Activated CD4-positive, alpha-beta T cell treated with anti-CD3 and anti-CD28 coated beads, Interleukin-2, amount 50 U/mL, for 4 hours (primary cell): ENCODE measurements around the gene CCDC194.
A peak's percentile ranks its signal among the peaks of the same experiment; 100 is the strongest.

Experiments used
- DNase-seq, 2 experiments: peaks; one replicate each; pipeline ENCODE4 v3.0.0-alpha.2; 2020

Gene CCDC194

DNA sequence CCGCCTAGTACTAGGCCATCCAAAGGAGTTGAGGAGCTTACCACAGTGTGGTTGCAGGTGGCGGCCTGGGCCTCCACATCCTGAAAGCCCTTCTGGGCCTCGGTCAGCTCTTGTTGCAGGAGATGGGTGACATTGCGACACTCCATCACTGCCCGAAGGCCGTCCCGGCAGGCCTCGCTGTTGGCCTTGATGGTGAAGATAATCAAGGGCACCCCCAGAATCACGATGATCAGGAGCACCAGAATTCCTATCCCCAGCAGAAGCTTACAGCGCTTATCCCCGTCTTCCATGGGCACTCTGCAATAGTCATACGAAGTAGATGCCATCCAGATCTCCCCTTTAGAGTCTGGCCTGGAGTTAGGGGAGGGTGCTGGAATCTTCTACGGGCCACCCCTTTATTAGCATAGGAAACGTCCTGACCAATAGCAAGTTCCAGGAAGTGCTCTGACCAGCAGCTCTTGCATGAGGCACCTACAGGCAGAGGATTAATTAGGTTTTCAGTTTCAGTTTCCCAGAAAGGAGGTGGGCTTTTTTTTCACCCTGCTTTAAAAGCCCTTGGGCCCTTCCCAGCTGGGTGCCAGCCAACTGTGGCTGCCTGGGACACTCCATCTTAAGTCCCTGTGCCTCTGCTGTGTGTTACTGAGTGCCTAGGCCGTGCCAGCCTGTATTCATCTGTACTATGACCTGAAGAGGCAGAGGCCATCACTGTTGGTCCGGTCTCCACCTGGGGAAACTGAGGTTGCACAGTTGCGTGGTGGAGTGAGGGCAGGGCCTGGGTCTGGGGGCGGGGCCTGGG, 11.5 kb upstream of the CCDC194 start, which contains the start of gene BST2:
BST2 (minus strand) TSS at position 381 of the 796 bp plus-strand sequence; CDS start at position 326, 55 bp downstream.
- DNase-seq, result peak; percentile 27 to 36

DNA sequence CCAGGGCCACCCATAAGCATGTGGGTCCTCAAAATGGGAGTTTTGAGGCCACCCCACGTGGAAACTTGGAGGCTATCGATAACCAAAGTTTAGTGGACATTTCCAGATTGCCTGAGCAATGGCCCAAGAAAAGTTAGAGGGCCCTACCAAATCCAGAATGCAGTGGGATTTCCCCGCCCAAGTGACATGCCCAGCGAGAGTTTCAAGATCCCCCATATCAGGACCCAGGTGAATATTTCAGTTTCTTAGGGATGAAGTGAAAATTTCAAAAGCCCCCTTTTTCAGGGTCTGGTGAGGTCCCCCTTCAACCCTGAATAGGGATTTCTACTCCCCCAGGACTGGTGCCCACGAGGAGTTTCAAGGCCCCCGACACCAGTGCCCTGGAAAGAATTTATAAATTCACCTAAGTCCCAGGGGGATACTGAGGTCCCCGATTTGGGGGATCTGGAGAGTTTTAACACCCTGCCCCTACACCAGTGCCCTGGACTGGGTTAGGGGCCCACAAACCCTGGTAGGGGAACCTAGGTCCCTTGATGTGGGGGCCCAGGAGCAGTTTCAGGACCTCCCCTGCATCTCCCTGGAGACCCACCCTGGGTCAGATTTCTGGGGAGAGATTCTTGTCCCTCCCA, 10.7 kb upstream of the CCDC194 start:
- DNase-seq, result no peak

DNA sequence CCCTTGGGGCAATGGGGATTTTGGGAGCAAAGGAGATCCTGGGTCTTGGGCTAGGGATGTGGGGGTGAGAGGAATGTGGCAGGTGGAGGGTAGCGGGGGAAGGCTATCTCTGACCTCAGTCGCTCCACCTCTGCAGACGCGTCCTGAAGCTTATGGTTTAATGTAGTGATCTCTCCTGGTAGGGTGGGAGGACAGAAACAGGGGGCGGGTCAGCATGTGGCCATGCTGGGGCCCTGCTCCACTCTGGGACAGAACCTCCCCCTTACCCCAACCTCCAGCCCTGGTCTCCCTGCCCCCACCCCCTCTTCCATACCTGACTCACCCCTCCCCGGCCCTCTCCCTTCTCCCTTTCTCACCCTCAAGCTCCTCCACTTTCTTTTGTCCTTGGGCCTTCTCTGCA, 10.0 kb upstream of the CCDC194 start:
- DNase-seq, result no peak

GRCh38 chr19:17402982-17403855, 9.2 kb upstream of the CCDC194 start:
- DNase-seq, result peak; percentile 38 to 41

DNA sequence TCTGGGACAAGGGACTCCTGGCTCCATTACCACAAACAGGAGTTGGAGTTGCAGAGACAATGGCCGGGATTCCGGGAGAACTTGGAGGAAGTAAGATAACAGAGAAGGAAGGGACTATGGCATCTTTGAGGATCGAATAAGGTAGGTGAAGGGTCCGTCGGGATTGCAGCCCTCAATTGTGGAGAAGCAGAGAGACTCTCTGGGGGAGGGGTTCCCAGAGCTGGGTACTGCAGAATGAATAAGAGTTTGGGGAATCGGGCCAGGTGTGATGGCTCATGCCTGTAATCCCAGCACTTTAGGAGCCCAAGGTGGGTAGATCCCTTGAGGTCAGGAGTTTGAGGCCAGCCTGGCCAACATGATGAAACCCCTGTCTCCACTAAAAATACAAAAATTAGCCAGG, 7.6 kb upstream of the CCDC194 start:
- no peak for DNase-seq

- DNase-seq, result no peak
Observed at GRCh38 chr19:17398902-17399527, 5.0 kb upstream of the CCDC194 start.

- DNase-seq, result peak; percentile 60 to 62
Observed at GRCh38 chr19:17394891-17395415, 957 bp upstream of the CCDC194 start.

DNA sequence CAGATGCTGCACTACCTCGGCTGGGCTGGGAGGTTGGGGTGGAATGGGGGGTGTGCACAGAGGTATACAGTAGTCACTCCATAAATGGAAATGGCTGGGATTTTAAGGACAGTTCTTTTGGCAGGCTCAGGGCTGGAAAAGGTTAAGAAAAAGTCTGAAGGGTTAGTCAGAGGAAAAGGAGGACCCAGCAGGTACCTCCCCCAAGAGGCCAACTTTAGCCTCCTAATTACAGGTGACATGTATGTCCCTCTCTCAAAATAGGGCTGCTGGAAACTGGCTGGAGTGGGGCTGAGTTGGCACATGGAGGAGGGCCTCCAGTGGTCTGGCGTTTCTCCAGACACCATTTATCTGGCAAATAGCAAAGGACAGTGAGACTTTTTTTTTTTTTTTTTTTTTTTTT, 994 bp downstream of the CCDC194 start:
- no peak for DNase-seq

DNA sequence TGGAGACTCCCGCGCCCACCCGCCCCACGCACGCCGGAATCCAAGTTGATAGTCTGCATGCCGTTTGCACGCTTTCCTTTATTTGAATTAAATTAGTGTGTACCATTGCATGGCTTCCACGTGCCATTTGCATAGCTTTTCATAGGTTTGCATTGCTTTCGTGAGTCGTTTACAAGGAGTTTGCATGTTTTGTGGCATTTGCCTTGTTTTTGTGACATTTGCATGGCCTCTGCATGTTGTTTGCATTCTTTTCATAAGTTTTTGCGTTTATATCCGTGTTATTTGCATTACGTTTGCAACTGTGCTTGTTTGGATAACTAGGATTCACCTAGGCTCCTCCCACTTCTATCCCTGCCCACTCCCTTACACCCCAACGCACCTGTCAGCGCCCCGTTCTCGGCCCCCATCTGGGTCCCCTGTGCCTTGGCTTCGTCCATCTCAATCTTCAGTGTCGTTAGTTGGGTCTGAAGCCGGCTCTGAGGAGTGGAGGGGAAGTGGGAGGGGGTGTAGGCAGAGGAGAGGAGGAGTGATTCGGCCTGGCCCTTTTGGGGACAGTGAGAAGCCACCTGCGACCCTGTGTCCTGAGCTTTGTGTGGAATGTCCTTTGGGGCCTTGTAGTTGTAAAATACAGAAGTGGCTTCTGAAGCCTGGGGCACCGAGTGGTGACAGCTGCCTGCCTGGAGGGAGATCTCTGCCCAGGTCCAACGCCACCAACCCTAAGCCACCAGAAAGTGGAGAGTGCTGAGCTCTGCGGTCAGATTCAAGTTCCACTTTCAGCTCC, 2.4 kb downstream of the CCDC194 start:
- DNase-seq, result no peak

- DNase-seq, result peak; percentile 86
Observed at GRCh38 chr19:17390665-17391370, 3.2 kb downstream of the CCDC194 start.

GRCh38 chr19:17389957-17390664, 3.9 kb downstream of the CCDC194 start:
- no peak for DNase-seq

- no peak for DNase-seq
Observed at GRCh38 chr19:17389288-17389687, 4.7 kb downstream of the CCDC194 start.

- DNase-seq, result peak; percentile 53 to 55
Observed at GRCh38 chr19:17385878-17386611, 8.0 kb downstream of the CCDC194 start.

- DNase-seq, result no peak
Observed at GRCh38 chr19:17380426-17381138, 13.4 kb downstream of the CCDC194 start.

DNA sequence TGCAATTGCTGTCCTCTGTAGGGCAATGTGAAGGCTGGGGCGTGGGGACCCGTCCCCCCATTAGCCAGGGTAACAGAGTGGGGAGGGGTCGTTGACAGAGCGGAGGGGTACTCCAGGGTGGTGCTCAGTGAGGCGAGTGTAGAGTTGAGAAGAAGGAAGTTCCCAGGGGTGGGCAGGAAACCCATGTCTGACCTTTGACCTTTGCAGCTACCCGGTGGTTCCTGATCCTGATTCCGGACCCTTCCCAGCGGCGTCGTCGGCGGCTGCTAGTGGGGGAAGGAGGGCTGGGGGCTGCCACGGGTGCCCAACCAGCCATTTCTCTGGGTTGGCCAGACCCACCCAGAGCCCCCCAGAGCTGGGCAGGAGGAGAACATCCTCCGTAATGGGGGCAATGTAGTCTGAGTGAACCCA, 14.8 kb downstream of the CCDC194 start:
- no peak for DNase-seq

- no peak for DNase-seq
Observed at GRCh38 chr19:17378271-17378670, 15.7 kb downstream of the CCDC194 start.

DNA sequence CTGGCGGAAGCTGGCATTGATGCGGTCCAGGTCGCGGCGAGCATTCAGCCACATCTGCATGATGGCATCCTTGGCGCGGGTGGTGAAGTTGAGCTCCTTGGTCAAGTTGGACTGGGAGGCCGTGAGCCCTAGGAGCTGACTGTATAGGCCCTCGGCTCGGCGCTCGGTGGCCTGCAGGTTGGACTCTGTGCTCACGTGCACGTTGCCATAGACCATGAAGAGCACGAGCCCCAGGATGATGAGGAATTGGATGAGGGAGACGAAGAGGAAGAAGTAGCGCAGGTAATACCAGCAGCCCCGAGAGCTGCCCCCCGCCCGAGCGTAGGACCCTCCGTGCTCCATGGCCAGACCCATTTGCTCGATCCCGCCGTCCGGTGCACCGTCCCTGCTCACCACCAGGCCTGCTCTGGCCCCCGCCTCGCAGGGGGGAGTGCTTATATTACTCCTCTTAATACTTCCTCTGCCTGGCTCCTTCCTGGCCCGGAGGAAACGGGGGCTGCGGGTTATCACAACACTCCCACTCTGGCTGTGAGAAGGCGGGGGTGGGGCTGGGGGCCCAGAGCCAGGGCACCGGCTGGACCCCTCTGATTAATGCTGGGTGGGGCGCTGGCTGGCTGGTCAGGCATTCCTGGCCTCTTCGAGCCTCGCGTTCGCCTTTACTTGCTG, 16.9 kb downstream of the CCDC194 start, which contains the start of gene PLVAP:
PLVAP (minus strand) TSS at position 408 of the 666 bp plus-strand sequence; CDS start at position 354, 54 bp downstream.
- no peak for DNase-seq

DNA sequence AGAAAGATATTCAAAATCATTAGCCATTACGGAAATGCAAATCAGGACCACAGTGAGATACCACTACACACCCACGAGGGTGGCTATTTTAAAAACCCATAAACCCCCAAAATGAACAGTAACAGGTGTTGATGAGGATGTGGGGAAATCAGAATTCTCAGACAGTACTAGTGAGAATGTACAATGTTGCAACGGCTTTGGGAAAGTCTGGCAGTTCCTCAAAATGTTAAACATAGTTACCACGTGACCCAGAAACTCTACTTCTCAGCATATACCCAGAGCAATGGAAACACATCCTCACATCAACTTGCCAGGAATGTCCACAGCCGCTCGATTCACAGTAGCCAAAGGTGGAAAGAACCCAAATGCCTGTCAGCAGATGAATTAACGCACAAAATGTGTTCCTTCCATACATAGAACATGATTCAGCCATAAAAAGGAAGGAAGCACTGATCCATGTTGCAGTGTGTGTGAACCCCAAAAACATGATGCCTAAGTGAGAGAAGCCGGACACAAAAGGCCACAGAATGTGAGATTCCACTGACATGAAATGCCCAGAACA, 23.9 kb downstream of the CCDC194 start:
- no peak for DNase-seq
